Rectal smooth muscle tissue (tissue), 1 donor: Measurements from ENCODE around the gene ENHO.

Source experiments
- H3K27ac ChIP-seq: one replicate; pipeline ENCODE4 v1.7.0; 2013; ENCODE audit warnings: low read depth, low read length, inconsistent platforms
- H3K27me3 ChIP-seq: one replicate; pipeline ENCODE4 v1.7.0; 2013; ENCODE audit warnings: low read length; ENCODE audit not compliant: control insufficient read depth, insufficient read depth
- H3K36me3 ChIP-seq: one replicate; pipeline ENCODE4 v1.7.0; 2013; ENCODE audit warnings: low read length; ENCODE audit not compliant: control insufficient read depth, insufficient read depth
- H3K4me1 ChIP-seq: one replicate; pipeline ENCODE4 v1.7.0; 2013; ENCODE audit warnings: low read length; ENCODE audit not compliant: control insufficient read depth, insufficient read depth
- H3K4me3 ChIP-seq: one replicate; pipeline ENCODE4 v1.7.0; 2013; ENCODE audit warnings: low read length
- H3K9ac ChIP-seq: one replicate; pipeline ENCODE4 v1.7.0; 2013; ENCODE audit warnings: low read length

ENHO gene

GRCh38 chr9:34562135-34562745 lies 39.5 kb upstream of the ENHO start:
- no peak overlapping the region for H3K9ac ChIP-seq
- peaks cover 15% of the 10 kb centered on the region for H3K27me3 ChIP-seq
- no peak overlapping the region for H3K27ac ChIP-seq
- H3K4me1 ChIP-seq: no peaks in the 10 kb centered on the region
- H3K36me3 ChIP-seq: no peaks in the 10 kb centered on the region
- no peak overlapping the region for H3K4me3 ChIP-seq

- H3K27ac ChIP-seq: peak overlapping the region; percentile 34
- no peak overlapping the region for H3K4me3 ChIP-seq
- peaks cover 15% of the 10 kb centered on the region for H3K27me3 ChIP-seq
Measured at GRCh38 chr9:34560599-34561214, 37.9 kb upstream of the ENHO start.

GRCh38 chr9:34559624-34560455 lies 37.0 kb upstream of the ENHO start:
- no peaks in the 10 kb centered on the region for H3K36me3 ChIP-seq
- no peaks in the 10 kb centered on the region for H3K4me1 ChIP-seq
- peaks cover 15% of the 10 kb centered on the region for H3K27me3 ChIP-seq
- H3K4me3 ChIP-seq: no peak overlapping the region
- H3K9ac ChIP-seq: no peak overlapping the region
- peak overlapping the region; percentile 4 for H3K27ac ChIP-seq

More at GRCh38 chr9:34560599-34561214, 37.9 kb upstream of the ENHO start:
- H3K9ac ChIP-seq: no peak overlapping the region
- H3K4me1 ChIP-seq: no peaks in the 10 kb centered on the region
- H3K36me3 ChIP-seq: no peaks in the 10 kb centered on the region

GRCh38 chr9:34558919-34559623 lies 36.3 kb upstream of the ENHO start:
- H3K9ac ChIP-seq: no peak overlapping the region
- peaks cover 15% of the 10 kb centered on the region for H3K27me3 ChIP-seq
- no peaks in the 10 kb centered on the region for H3K4me1 ChIP-seq
- no peaks in the 10 kb centered on the region for H3K36me3 ChIP-seq
- peak overlapping the region; percentile 4 for H3K27ac ChIP-seq
- no peak overlapping the region for H3K4me3 ChIP-seq

GRCh38 chr9:34558364-34558763 lies 35.6 kb upstream of the ENHO start:
- H3K9ac ChIP-seq: no peak overlapping the region
- H3K4me1 ChIP-seq: no peaks in the 10 kb centered on the region
- no peaks in the 10 kb centered on the region for H3K36me3 ChIP-seq
- no peak overlapping the region for H3K4me3 ChIP-seq
- H3K27me3 ChIP-seq: peaks cover 10% of the 10 kb centered on the region
- H3K27ac ChIP-seq: no peak overlapping the region

- Histone ChIP-seq H3K4me1 (no peaks in the 10 kb centered on the region), H3K9ac (no peak overlapping the region), H3K36me3 (no peaks in the 10 kb centered on the region), H3K27me3 (peaks cover 10% of the 10 kb centered on the region), H3K4me3 (no peak overlapping the region), H3K27ac (no peak overlapping the region)
Measured at GRCh38 chr9:34557426-34558321, 34.9 kb upstream of the ENHO start.

GRCh38 chr9:34556949-34557348 lies 34.2 kb upstream of the ENHO start:
- no peak overlapping the region for H3K9ac ChIP-seq
- H3K27me3 ChIP-seq: peaks cover 10% of the 10 kb centered on the region
- H3K4me3 ChIP-seq: no peak overlapping the region
- H3K27ac ChIP-seq: no peak overlapping the region
- H3K36me3 ChIP-seq: no peaks in the 10 kb centered on the region
- no peaks in the 10 kb centered on the region for H3K4me1 ChIP-seq

- Histone ChIP-seq H3K9ac (no peak overlapping the region), H3K27ac (no peak overlapping the region), H3K36me3 (no peaks in the 10 kb centered on the region), H3K4me3 (no peak overlapping the region), H3K4me1 (no peaks in the 10 kb centered on the region), H3K27me3 (peaks cover 10% of the 10 kb centered on the region)
Measured at GRCh38 chr9:34555936-34556525, 33.2 kb upstream of the ENHO start.

GRCh38 chr9:34555500-34555899 lies 32.7 kb upstream of the ENHO start:
- peaks cover 10% of the 10 kb centered on the region for H3K27me3 ChIP-seq
- H3K9ac ChIP-seq: no peak overlapping the region
- H3K36me3 ChIP-seq: no peaks in the 10 kb centered on the region
- no peaks in the 10 kb centered on the region for H3K4me1 ChIP-seq
- H3K4me3 ChIP-seq: no peak overlapping the region
- H3K27ac ChIP-seq: no peak overlapping the region

- H3K4me3 ChIP-seq: no peak overlapping the region
- no peak overlapping the region for H3K27ac ChIP-seq
- H3K27me3 ChIP-seq: peaks cover 6% of the 10 kb centered on the region
- no peak overlapping the region for H3K9ac ChIP-seq
- H3K36me3 ChIP-seq: no peaks in the 10 kb centered on the region
- no peaks in the 10 kb centered on the region for H3K4me1 ChIP-seq
Measured at GRCh38 chr9:34555002-34555348, 32.2 kb upstream of the ENHO start.

- Histone ChIP-seq H3K4me1 (no peaks in the 10 kb centered on the region), H3K27me3 (peaks cover 6% of the 10 kb centered on the region), H3K27ac (no peak overlapping the region), H3K4me3 (no peak overlapping the region), H3K36me3 (no peaks in the 10 kb centered on the region), H3K9ac (no peak overlapping the region)
Measured at GRCh38 chr9:34554211-34555001, 31.6 kb upstream of the ENHO start.
